H7 (cell line): ENCODE data around the gene NDE1. TPM values are rescaled to one million over a fixed set of nuclear protein-coding genes. Genes with fewer than 3 reads are reported as not detected.

Experiments
- DNase-seq: peaks from one replicate; pipeline ENCODE4 v3.0.0; 2012
- H3K27me3 ChIP-seq: 2 replicates; pipeline ENCODE4 v1.6.0; 2011; ENCODE audit warnings: mild to moderate bottlenecking, low read length; ENCODE audit not compliant: control insufficient read depth, insufficient read depth
- H3K36me3 ChIP-seq: replicated peaks from 2 replicates; pipeline ENCODE4 v1.5.1; 2011; ENCODE audit warnings: low read length; ENCODE audit not compliant: control insufficient read depth, insufficient read depth
- H3K4me3 ChIP-seq: 2 replicates; pipeline ENCODE4 v1.5.1; 2011; ENCODE audit warnings: low read depth, mild to moderate bottlenecking, control low read depth, low read length, moderate library complexity; ENCODE audit not compliant: insufficient read depth
- total RNA-seq: library from RNA; depleted of rRNA; stranded (reverse); fragments of >200 nt; shearing (Covaris generic); gene quantifications from 2 replicates; pipeline ENCODE4 v1.2.3, GENCODE V29; 2014

The NDE1 gene
- total RNA-seq, 1 experiment from 2014 or later = 34.5 TPM

GRCh38 chr16:15739950-15740349 lies 89.9 kb downstream of the NDE1 start:
- DNase-seq = no peak
- Histone ChIP-seq H3K36me3 (no peaks in the 10 kb centered on the region), H3K4me3 (no peak overlapping the region), H3K27me3 (no peaks in the 10 kb centered on the region)

GRCh38 chr16:15741207-15741871 lies 91.3 kb downstream of the NDE1 start:
- no peak overlapping the region for H3K4me3 ChIP-seq
- H3K27me3 ChIP-seq = no peaks in the 10 kb centered on the region
- DNase-seq = no peak
- H3K36me3 ChIP-seq = no peaks in the 10 kb centered on the region

GRCh38 chr16:15742716-15743115 lies 92.7 kb downstream of the NDE1 start:
- no peak for DNase-seq
- Histone ChIP-seq H3K4me3 (no peak overlapping the region), H3K36me3 (no peaks in the 10 kb centered on the region), H3K27me3 (no peaks in the 10 kb centered on the region)

GRCh38 chr16:15743657-15744056 lies 93.6 kb downstream of the NDE1 start:
- H3K27me3 ChIP-seq = no peaks in the 10 kb centered on the region
- H3K4me3 ChIP-seq = no peak overlapping the region
- no peak for DNase-seq
- H3K36me3 ChIP-seq = no peaks in the 10 kb centered on the region

- Histone ChIP-seq H3K36me3 (no peaks in the 10 kb centered on the region), H3K27me3 (no peaks in the 10 kb centered on the region), H3K4me3 (no peak overlapping the region)
- DNase-seq = no peak
Measured at GRCh38 chr16:15746332-15746731, 96.3 kb downstream of the NDE1 start.

GRCh38 chr16:15747937-15748336 lies 97.9 kb downstream of the NDE1 start:
- no peaks in the 10 kb centered on the region for H3K27me3 ChIP-seq
- H3K36me3 ChIP-seq = no peaks in the 10 kb centered on the region
- H3K4me3 ChIP-seq = no peak overlapping the region
- no peak for DNase-seq

- Histone ChIP-seq H3K4me3 (no peak overlapping the region), H3K27me3 (no peaks in the 10 kb centered on the region), H3K36me3 (no peaks in the 10 kb centered on the region)
- no peak for DNase-seq
Measured at GRCh38 chr16:15748654-15749053, 98.6 kb downstream of the NDE1 start.

GRCh38 chr16:15749371-15749770 lies 99.3 kb downstream of the NDE1 start:
- no peak for DNase-seq
- H3K4me3 ChIP-seq = no peak overlapping the region
- H3K27me3 ChIP-seq = no peaks in the 10 kb centered on the region
- no peaks in the 10 kb centered on the region for H3K36me3 ChIP-seq

- no peak for DNase-seq
- Histone ChIP-seq H3K27me3 (no peaks in the 10 kb centered on the region), H3K4me3 (no peak overlapping the region), H3K36me3 (no peaks in the 10 kb centered on the region)
Measured at GRCh38 chr16:15749985-15750384, 99.9 kb downstream of the NDE1 start.

- Histone ChIP-seq H3K27me3 (no peaks in the 10 kb centered on the region), H3K4me3 (no peak overlapping the region), H3K36me3 (no peaks in the 10 kb centered on the region)
- DNase-seq = no peak
Measured at GRCh38 chr16:15751940-15752339, 101.9 kb downstream of the NDE1 start.

GRCh38 chr16:15752717-15753488 lies 102.9 kb downstream of the NDE1 start:
- Histone ChIP-seq H3K36me3 (no peaks in the 10 kb centered on the region), H3K27me3 (no peaks in the 10 kb centered on the region), H3K4me3 (no peak overlapping the region)
- DNase-seq = no peak

GRCh38 chr16:15754821-15755534 lies 104.9 kb downstream of the NDE1 start:
- Histone ChIP-seq H3K36me3 (no peaks in the 10 kb centered on the region), H3K4me3 (no peak overlapping the region), H3K27me3 (no peaks in the 10 kb centered on the region)
- DNase-seq = no peak

GRCh38 chr16:15757077-15757386 lies 107.0 kb downstream of the NDE1 start:
- H3K27me3 ChIP-seq = no peaks in the 10 kb centered on the region
- no peak overlapping the region for H3K4me3 ChIP-seq
- H3K36me3 ChIP-seq = no peaks in the 10 kb centered on the region
- no peak for DNase-seq

GRCh38 chr16:15757630-15758251 lies 107.7 kb downstream of the NDE1 start:
- DNase-seq = peak; percentile 43
- no peaks in the 10 kb centered on the region for H3K36me3 ChIP-seq
- no peaks in the 10 kb centered on the region for H3K27me3 ChIP-seq
- H3K4me3 ChIP-seq = no peak overlapping the region

- no peak overlapping the region for H3K4me3 ChIP-seq
- no peaks in the 10 kb centered on the region for H3K27me3 ChIP-seq
- DNase-seq = no peak
- H3K36me3 ChIP-seq = no peaks in the 10 kb centered on the region
Measured at GRCh38 chr16:15759070-15759469, 109.0 kb downstream of the NDE1 start.
